Myocyte (in vitro differentiated cells): ENCODE measurements around the gene TM2D1. TPM values are rescaled to one million over a fixed set of nuclear protein-coding genes. Genes with fewer than 3 reads are reported as not detected.
"Not testable (repeated sequence)": the region's sequence is repeated elsewhere in the genome, so short reads cannot be mapped to it uniquely, and the experiment has no call there.

ENCODE experiments used
- DNase-seq: peaks from one replicate; pipeline ENCODE4 v3.0.0-alpha.2; 2012; ENCODE audit warnings: low read depth
- total RNA-seq: library from RNA; depleted of rRNA; stranded (reverse); fragments of >200 nt; gene quantifications from 2 replicates; pipeline ENCODE4 v1.2.3, GENCODE V29; 2014

TM2D1 gene
- total RNA-seq, 1 donor from 2014 or later: 94.2 TPM

DNA sequence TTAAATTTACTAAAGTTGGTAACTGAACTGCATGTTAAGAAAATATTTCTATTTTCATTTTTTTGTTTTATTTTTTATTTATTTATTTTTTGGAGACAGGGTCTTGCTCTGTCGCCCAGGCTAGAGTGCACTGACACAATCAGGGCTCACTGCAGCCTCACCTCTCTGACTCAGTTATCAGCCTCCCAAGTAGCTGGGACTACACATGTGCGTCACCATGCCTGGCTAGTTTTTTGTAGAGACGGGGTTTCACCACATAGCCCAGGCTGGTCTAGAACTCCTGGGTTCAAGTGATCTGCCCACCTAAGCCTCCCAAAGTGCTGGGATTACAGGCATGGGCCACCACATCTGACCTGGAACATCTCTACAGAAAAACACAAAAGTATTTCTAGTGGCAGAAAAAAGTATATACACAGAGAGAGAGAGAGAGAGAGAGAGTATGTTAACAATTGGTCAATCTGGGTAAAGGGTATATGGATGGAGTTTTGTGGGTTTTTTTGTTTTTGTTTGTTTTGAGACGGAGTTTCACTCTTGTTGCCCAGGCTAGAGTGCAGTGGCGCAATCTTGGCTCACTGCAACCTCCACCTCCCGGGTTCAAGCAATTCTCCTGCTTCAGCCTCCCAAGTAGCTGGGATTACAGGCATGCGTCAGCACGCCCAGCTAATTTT is 5.8 kb downstream of the TM2D1 start:
- DNase-seq: not testable (repeated sequence)

DNA sequence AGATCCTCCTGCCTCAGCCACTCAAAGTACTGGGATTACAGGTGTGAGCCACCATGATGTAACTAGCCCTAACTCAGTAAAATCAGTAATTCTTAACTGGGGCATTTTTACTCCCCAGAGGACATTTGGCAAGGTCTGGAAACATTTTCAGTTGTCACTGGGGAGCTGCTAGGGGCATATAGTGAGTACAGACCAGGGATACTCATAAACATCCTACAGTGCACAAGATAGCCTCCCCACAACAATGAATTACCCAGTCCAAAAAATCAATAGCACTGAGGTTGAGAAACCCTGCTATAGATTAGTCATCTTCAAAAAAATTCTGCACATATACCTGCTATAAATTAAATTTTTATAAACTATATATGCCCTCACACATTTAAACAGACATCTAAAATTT is 13.0 kb downstream of the TM2D1 start:
- DNase-seq: no peak

DNA sequence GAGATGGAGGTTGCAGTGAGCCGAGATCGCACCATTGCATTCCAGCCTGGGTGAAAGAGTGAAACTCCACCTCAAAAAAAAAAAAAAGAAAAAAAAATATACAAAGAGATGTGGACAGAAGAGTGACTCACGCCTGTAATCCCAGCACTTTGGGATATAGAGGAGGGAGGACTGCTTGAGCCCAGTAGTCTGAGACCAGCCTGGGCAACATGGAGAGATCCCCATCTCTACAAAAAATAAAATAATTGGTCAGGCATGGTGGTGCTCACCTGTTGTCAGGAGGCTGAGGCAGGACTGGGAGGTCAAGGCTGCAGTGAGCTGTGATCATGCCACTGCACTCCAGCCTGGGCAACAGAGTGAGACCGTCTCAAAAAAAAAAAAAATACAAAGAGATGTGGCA is 13.7 kb downstream of the TM2D1 start:
- DNase-seq: not testable (repeated sequence)

DNA sequence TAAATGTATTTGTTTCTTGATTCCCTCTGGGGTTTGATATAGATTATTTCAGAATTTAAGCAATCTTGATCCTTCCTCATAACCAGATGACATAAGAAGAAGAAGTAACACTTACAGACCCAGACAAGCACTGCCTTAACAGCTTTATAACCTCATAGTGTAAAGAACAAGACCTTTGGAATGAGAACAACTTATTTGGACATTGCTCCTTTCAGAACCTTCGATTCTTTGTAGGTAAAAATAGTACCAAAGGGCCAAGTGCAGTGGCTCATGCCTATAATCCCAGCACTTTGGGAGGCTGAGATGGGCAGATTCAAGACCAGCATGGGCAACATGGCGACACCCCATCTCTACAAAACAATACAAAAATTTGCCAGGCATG is 15.0 kb downstream of the TM2D1 start:
- no peak for DNase-seq

DNA sequence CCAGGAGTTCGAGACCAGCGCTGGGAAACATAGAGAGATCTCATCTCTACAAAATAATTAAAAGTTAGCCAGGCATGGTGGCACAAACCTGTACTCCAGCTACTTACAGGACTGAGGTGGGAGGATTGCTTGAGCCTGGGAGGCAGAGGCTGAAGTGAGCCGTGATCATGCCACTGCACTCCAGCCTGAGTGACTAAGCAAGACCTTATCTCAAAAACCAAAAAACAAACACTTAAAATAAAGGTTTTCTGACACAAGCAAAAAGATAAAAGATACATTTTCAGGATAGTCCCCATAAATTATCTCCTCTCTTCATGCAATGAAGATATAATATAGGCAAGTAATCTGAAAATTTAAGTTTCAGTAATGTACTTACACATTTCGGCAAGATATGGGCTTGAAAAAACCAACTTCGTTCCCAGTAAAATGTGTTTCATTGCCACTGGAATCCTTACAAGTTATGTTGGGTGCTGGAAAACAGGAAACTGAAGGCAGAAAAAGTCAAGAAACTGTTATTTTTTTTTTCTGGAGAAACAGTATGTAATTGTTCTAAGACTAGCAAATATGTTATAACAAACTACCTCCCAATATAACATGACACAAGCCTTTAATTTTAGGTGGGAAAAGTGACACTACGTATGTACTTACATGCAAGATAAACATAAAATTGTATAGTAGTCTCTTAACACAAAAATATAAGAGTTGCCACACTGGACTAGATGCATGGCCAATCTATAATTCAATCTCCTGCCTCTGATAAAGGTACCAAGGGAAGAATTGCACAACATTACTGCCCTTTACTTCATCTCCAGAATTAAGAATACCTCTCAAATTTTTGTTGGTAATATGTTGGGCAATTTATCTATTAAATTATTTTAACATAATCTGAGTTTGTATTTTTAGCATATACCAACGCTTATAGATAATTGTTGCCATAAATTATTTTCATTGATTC is 15.7 kb downstream of the TM2D1 start:
- no peak for DNase-seq

DNA sequence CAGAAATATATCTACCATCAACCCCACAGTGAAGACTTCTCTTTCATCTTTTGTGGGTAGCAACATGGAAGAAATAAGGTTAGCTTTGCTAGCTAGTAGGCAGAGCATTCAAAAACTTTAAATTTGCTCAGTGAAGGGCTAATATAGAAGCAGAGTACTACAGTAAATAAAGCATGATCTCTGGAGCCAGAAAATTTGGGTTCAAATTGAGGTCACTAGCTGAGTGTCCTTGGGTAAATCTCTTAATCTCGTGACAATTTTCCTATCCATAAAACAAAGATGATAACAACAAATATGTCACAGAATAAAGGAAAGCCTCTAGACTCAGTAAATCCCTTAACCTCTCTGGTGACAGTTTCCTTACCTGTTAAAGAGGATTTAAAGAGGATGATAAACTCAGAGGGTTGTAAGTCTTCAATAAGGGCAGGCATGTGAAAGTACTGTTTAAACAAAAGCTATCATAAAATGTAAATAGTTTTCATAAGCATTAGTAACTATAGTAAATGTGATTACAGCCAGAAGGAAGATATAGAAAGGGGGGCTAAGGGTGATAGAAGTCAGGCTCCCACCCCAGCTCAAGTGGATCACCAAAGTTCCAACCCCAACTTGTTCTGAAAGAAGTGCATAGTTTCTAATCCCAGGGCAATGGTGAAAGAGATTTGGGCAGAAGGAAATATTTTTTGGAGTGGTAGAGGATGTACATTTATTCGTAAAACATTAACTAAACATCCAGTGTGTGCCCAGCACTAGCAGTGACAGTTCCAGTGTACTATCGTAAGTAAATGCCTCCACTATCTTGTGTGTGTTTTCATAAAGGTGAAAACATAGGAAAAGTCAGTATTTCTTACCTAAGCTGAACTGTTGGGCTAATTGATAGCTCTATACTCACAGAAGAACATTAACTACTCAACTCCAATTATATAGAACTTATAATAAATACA is 24.8 kb downstream of the TM2D1 start:
- no peak for DNase-seq

DNA sequence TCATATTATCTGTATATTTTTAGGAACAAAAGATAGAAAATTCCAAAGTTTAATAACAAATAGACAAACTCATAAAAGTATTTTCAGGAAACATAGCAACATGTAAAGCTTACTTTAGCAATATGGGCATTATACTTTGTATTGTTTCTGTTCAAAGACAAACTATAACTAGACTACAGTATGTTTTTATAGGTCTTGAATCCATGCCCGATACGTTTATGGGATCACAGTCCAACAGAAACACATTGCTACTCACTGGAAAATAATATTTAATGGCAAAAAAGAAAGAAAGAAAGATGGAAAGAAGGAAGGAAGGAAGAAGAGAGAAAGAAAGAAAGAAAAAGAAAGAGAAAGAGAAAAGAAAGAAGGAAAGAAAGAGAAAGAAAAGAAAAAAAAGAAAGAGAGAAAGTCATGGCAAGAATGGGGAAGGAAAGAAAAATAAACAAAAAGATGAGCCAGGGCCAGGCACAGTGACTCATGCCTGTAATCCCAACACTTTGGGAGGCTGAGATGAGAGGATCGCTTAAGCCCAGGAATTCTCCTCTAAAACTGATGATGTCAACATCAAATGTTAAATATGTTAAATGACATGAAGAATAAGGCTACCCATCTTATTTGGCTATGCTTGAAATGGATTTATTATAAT is 32.7 kb downstream of the TM2D1 start:
- DNase-seq: peak; percentile 12

DNA sequence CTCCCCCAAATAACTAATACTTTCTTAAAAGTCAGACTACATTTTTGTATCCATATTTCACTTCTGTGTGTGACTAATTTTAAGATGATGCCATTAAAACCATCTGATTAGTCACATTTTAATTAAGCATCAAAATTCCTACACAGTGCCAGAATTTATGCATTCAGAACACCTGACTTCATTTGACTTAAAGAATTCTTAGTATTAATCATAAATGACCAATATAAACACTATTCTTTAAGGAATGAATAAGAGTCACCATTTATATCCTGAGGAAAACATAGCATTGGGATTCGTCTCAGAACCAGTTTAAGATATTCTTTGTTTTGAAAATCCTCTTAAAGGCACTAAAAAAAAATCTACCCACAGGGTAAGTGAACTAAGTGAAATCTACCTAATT is 37.0 kb downstream of the TM2D1 start:
- DNase-seq: no peak

DNA sequence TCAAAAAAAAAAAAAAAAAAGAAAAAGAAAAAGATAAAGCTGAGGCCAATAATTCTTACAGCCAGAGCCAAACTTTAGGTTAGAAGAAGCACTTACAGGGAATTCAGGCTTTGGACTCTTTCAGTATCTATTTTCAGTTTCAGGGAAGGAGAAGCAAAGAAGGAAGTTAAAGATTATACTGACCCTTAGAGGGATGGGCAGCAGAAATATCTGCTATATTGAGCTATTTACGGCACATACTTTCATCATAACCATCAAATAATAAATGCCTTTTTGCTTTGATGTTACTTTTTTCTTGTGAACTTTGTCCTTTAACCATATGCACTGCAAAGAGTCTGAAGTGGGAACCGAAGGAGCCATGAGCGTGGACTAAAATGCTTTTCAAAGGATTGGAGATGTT is 42.0 kb downstream of the TM2D1 start:
- no peak for DNase-seq

DNA sequence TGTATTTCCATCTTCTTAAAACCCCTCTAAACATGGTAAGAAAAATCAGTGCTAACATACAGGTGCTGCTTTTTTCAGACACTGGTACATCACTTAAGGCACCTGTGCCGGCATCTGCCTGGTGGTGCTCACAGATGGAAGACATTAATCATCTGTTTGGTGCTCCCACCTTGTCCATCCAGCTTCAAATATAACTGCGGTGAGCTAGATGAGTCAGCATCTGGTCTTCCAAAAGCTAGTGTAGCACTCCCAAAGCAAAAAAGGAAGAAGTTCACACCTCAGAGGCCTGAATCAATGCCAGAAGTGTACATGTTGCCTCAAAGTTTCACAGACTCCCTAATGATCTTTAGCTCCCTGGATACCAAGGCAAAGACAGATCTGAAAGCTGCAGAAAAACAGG is 44.4 kb downstream of the TM2D1 start:
- peak; percentile 31 for DNase-seq

DNA sequence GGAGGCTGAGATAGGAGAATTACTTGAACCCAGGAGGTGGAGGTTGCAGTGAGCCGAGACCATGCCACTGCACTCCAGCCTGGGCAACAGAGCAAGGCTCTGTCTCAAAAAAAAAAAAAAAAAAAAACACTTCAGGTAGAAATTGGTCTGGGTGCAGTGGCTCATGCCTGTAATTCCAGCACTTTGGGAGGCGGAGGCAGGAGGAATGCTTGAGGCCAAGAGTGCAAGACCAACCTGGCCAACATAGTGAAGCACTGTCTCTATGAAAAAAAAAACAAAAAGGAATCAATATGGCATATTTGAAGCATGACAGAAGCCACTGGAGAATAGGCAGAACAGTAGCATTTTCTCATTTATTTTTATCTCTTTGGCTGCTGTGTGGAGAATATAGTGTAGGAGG is 48.1 kb downstream of the TM2D1 start:
- not testable (repeated sequence) for DNase-seq

DNA sequence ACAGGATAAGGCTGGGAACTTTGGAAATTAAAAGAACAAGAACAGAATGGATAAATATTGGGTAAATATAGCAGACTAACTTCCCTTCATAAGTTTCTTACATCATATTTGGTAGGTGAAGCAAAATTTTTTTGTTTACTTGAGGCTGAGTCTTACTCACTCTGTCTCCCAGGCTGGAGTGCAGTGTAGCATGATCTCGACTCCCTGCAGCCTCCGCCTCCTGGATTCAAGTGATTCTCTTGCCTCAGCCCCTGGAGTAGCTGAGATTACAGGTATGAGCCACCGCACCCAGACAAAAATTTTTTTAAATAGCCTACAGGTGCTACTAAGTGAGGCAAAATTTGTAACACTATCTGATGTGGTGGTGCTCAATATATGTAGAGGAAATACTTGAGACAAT is 50.7 kb downstream of the TM2D1 start:
- DNase-seq: no peak

DNA sequence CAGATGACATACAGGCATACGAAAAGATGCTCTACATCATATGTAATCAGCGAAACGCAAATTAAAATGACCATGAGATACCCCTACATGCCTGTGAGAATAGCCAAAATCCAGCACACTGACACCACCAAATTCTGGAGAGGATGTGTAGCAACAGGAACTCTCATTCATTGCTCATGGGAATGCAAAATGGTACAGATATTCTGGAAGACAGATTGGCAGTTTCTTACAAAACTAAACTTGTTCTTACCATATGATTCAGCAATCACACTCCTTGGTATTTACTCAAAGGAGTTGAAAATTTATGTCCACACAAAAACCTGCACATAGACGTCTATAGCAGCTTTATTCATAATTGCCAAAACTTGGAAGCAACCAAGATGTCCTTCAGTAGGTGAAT is 52.6 kb downstream of the TM2D1 start:
- no peak for DNase-seq

DNA sequence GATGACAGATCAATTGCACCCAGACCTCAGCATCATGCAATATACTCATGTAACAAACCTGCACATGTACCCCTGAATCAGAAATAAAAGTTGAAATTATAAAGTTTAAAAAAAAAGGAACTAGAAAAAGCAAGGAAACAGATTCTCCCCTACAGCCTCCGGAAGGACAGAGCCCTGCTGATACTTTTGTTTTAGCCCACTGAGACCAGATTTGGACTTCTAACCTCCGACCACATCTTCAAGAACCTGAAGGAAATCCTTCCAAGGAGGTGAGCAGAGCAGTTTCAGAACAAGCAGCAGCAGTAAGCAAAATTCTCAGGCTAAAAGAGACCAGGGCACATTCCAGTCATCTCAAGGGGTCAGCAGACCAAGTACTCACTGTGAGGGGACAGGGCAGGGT is 54.5 kb downstream of the TM2D1 start:
- DNase-seq: no peak

DNA sequence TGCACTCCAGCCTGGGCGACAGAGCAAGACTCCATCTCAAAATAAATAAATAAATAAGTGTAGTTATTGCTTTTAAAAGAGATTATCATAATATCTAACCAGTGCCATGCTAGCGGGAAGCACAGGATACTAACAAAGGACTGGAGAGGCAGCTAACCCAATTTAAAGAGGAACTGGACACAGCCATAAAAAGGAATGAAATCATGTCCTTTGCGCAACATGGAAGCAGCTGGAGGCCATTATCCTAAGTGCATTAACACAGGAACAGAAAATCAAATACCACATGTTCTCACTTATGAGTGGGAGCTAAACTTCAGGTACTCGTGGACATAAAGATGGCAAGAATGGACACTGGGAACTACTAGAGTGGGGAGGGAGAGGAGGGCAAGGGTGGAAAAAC is 54.9 kb downstream of the TM2D1 start:
- DNase-seq: no peak

DNA sequence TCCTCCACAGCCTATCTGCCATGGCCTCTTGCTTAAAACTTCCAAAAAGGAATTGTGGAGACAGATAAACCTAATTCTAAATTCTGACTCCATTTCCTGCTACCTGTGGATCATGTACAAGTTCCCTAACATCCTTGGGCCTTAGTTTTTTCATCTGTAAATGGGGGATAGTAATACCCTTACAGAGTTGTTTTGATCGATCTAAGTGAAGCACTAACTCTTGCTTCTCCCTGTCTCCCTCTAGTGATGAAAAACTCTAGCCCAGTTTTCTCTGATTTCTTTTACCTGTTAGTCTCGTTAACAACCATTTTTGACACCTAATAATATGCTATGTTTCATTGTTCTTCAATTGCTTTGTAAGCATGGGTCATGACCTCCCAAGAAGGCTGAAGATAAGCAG is 65.9 kb downstream of the TM2D1 start:
- DNase-seq: no peak

DNA sequence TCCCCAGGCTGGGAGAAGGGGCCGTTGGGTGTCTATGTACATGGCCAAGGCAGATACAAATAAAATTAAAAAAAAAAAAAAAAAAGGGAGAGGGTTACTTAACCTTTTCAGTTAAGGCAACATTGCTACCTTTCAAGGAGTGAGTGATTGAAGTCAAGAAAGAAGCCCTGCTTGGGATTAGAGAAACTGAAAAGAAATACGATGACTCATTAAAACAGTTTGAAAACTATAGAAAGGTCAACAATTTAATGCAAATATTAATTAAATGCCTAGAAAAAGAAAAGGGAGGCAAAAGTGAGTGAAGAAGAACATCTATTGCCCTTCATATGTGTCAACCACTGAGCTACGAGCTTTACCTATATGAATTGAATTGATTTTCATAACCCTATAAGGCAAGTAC is 69.5 kb downstream of the TM2D1 start:
- no peak for DNase-seq

DNA sequence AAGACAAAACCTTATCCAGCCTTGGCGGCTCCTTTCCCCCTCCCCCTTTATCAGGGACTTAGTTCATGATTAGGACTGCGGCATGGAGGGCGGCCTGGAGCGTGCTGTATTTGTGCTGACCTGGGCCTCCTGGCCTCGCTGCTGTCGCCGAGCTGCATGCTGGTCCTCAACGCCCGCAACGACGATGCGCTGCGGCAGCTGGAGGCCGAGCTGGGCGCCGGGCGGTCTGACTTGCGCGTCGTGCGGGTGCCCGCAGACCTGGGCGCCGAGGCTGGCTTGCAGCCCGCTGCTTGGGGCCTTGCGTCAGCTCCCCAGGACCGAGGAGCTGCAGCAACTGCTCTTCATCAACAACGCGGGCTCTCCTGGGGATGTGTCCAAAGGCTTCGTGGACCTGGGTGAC is 70.9 kb downstream of the TM2D1 start:
- no peak for DNase-seq

DNA sequence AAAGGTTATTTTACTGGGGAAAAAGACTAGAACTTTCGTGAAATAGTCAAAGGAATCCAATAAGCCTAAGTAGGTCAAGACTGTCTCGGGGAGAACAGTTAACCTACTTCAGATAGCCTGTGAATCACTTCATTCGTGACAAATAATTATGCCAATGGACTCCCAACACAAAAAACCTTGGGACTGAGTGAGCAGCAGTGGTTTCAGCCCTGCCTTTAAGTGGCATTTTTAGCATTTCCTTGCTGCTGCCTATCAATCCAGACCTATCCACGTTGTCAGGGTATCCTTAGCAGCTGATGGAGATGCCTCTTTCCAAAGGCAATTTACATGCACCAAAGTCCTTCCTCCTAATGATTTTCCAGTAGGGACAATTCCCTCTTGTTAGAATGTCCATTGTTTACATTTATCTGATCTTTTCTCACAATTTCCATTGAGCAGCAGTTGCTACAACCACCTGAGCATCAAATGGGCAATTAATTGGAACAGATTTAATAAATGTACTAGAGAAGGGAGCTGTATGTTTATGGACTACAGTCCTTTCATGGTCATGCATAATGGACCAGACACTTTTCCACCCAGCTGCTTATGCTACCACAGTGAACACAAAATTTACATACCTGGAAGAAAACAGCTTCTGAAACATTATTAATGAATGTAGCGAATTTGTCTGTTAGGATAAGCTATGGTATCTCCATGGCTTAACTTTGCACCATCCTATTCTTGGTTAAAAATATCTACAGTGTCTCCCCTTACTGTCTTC is 75.8 kb downstream of the TM2D1 start:
- no peak for DNase-seq

DNA sequence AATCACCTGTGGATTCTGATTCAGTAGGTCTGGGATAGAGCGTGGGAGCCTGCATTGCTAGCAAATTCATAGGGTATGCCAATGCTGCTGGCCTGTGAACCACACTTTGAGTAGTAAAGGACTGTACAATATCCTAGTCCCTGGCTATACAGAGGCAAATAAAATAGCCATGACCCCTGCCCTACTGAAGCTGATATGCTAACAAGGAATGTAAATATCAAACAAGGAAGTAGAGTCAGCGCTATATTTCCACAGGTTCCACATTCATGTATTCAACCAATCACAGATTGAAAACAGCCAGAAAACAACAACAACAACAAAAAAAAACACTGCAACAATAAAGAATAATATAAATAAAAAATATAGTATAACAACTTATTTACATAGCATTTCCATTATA is 77.8 kb downstream of the TM2D1 start:
- no peak for DNase-seq
